Stimulated activated CD8-positive, alpha-beta memory T cell treated with anti-CD3 and anti-CD28 coated beads, Interleukin-7, amount 100 ng/mL, for 24 hours (primary cell): ENCODE measurements around the gene AGAP6.
"Not testable (repeated sequence)": the region's sequence is repeated elsewhere in the genome, so short reads cannot be mapped to it uniquely, and the experiment has no call there.

Source experiments
- DNase-seq: peaks from one replicate; pipeline ENCODE4 v3.0.0-alpha.2; 2020; ENCODE audit warnings: low read depth

AGAP6 gene

DNA sequence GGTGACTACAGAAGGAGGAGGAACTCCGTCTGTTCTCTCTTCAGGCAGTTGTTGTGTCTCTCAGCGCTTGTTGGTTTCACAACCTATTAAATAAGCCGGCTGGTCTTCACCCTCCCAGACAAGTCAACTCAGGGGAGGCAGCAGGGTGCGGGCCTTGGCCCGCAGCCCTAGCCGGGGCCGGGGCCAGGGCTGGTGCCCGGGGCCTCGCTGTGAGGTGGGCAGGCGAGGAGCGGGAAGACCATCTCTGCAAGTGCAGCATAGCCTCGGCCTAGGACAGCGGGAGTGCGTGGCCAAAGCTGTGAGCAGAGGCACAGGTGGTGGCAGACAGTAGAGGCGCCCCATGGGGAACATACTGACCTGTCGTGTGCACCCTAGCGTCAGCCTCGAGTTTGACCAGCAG lies at the start of gene AGAP6:
AGAP6 (plus strand) TSS at position 31 of the 400 bp plus-strand sequence; CDS start at position 341, 310 bp downstream.
- not testable (repeated sequence) for DNase-seq

DNA sequence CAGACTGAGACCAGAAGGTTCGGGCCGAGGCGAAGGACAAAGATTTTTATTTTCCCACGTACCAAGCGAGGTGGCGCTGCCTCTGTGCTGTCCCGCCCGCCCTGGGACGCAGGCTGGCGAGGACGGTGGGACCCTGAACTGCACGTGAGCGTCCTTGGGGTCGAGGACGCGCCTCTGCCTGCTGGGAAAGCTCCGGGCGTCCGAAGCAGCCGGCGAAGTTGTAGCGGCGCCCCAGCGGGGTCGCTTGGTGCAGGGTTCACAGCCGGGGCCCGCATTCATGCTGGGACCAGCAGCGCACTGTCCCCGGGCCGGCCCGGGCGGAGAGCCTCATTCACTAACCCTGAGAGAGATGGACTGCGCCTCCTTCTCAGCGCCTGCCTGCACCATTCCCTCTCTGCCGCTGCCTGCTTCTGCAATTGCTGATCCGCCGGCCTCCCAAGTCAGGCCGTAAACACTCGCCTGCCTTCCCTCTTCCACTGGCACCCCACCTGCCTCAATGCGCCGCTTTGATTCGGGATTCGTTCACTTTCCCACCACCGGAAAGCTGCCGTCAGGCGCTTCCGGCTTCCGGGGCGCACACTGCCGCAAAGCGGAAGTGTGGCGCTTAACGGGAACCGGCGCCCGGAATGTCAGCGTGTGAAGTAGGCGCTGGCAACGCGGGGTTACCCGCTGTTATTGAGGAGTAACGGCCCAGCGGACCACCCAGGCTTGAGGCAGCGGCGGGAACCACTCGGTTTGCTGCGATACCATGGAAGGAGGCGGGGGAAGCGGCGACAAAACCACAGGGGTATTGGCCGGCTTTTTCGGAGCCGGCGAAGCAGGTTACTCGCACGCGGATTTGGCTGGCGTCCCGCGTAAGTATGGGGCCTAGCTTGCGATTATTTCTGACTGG lies 46.5 kb upstream of the AGAP6 start, which contains the start of the genes PARG and TIMM23B:
PARG (minus strand) TSS at position 581 of the 892 bp plus-strand sequence; CDS start at position 279, 302 bp downstream.
TIMM23B (plus strand) TSS at position 607 of the 892 bp plus-strand sequence; CDS start at position 749, 142 bp downstream.
- DNase-seq = peak; percentile 51

DNA sequence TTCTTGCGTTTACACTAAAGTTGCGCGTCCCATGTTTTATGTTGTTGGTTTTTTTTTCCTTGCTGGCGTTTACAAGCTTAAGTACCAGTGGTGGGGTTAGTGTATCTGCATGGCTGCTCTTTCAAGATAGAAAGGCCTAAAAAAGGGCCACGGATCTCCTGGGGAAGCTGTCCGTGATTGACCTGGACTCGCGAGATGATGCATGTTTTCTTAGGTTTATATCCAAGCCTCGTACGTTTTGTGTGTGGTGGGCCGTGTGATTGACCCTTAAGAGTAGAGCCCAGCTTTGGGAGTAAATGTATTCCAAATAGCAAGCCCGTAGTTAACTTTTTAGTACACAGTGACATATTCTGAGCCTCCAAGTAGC lies 45.9 kb upstream of the AGAP6 start:
- DNase-seq = not testable (repeated sequence)

DNA sequence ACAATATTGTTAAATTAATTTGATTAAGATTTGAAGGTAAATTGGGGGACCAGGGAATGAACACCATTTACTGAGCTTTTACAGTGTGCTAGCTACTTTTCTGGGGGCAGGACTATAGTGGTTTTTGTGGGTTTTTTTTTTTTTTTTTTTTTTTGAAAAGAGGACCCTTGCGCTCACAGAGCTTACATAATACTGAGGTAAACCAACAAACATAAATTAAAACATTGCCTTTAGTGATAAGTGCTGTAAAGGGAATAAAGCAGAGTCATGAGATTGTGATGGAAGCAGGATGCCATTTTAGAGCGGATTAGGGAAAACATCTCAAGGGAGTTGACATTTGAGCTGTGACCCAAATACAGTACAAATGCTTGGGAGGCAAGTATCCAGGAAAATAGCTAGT lies 44.6 kb upstream of the AGAP6 start:
- not testable (repeated sequence) for DNase-seq

DNA sequence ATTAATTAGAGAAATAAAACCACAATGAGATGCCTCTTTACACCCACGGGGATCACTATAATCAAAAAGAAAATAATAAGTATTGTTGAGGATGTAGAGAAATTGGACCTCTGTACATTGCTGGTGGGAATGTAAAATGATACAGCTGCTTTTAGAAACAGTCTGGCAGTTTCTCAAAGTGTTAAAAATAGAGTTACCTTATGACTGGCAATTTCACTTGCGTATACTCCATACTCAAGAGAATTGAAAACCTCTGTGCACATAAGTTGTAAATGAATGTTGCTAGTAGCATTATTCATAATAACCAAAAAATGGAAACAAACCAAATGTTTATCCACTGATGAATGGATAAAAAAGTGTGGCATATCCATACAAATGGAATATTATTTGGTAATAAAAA lies 40.1 kb upstream of the AGAP6 start:
- DNase-seq = not testable (repeated sequence)

DNA sequence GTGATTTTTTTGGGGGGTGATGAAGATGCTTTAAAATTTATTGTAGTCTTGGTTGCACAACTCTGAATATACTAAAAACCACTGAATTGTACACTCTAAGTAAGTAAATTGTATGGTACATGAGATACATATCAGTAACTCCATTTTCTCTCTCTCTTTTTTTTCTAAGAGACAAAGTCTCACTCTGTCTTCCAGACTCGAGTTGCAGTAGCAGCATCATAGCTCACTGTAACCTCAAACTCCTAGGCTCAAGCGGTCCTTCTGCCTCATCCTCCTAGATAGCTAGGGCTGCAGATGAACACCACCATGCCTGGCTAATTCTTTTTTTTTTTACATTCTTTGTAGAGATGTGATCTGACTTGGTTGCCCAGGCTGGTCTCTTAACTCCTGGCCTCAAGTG lies 39.5 kb upstream of the AGAP6 start:
- DNase-seq = not testable (repeated sequence)

DNA sequence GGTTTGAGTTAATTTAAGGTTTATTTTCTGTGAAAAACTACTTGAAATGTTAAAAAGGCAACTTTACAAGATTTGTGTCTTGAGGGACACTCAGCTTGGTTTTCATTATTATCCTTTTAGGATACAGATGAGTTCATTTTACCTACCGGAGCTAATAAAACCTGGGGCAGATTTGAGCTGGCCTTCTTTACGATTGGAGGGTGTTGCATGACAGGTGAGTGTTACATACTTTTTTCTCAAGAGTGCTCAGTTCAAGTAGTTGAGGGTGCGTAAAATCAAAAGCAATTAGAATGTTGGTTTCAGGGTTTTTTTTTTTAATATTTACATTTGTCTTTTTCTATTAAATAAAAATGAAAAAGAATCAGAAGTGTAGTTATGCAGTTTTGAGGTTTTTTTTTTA lies 36.2 kb upstream of the AGAP6 start:
- not testable (repeated sequence) for DNase-seq

DNA sequence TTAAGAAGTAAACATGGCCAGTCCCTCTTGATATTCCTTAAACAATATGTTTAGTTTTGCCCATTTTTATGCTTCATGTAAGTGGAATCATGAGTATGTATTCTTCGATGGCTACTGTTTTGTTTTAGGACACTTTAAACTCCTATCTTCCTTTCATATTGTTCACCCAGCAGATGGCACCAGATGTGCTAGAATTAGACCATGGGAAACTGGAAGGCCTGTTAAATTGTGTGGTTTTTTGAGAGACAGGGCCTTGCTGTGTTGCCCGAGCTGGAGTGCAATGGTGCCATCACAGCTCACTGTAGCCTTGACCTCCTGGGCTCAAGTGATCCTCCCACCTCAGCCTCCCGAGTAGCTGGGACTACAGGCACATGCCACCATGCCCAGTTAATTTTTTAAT lies 35.1 kb upstream of the AGAP6 start:
- DNase-seq = not testable (repeated sequence)

DNA sequence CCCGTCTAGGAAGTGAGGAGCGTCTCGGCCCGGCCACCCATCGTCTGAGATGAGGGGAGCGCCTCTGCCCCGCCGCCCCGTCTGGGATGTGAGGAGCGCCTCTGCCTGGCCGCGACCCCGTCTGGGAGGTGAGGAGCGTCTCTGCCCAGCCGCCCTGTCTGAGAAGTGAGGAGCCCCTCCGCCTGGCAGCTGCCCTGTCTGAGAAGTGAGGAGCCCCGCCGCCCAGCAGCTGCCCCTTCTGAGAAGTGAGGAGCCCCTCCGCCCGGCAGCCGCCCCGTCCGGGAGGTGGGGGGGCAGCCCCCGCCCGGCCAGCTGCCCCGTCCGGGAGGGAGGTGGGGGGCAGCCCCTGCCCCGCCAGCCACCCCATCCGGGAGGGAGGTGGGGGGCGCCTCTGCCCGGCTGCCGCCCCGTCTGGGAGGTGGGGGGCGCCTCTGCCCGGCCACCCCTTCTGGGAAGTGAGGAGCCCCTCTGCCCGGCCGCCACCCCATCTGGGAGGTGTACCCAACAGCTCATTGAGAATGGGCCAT lies 17.8 kb upstream of the AGAP6 start:
- not testable (repeated sequence) for DNase-seq

DNA sequence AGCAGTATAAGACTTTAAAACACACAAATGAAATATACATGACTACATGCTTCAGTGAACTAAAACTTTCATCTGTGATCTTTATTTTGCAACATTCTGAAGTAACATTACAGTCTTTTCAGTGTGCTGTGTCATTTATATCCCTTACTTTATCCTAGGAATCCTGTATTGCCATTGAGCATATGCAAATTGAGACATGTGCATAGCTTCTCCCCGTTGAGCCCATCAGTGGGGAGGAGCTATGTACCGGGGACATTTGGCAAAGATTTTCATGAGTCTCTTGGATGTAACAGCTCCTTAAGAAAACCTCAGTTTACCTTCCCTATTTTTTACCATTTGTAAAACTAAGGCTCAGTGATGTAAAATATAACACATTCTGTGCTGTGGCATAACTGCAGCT lies 16.7 kb upstream of the AGAP6 start:
- DNase-seq = not testable (repeated sequence)

DNA sequence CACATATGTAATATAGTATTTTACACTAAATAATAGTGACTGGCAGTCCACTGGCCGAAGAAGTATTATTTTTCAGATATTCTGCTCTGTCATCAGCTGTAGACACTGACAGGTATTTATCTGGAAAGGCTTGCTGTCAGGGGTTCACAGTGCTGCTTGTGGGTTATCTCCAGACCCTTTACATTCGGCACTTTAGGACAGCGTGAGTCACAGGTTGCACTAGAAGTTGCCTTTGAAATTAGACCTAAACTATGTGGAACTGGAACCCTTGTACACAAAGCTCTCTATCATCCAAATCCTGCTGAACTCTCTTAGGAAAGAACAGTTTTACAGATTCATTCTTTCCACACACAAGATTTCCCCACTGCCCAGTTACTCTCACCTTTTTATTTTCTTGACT lies 16.1 kb upstream of the AGAP6 start:
- DNase-seq = not testable (repeated sequence)

DNA sequence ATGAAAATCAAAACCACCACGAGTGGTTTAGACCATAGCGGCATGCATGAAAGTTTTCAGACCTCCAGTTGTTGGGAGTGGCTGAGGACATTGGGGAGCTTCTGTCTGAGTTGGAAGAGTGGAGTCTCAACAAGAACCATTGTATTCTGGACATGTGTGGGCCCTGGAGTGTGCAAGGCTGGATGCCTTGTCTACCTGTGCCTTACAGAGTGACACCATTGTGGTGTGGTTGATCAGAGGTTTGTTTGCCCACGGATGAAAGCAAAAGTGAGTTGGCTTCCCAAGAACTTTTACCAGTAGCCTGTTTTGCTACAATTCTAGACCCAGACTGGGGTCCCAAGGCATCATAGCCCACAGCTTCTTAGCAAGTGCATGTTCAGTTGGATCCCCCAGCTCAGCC lies 10.4 kb upstream of the AGAP6 start:
- not testable (repeated sequence) for DNase-seq

DNA sequence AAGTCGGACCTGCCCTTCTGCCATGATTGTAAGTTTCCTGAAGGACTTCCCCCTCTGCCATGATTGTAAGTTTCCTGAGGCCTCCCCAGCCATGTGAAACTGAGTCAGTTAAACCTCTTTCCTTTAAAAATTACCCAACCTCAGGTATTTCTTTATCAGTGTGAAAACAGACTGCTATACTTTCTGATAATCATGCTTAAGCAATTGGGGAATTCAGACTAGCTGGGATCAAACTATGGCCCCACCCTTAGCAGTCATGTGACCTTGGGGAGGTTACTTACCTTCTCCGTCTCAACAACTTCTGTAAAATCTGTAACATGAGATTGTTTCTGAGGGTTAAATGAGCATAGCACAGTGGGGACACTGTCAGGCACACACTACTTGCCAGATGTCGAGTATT lies 999 bp upstream of the AGAP6 start:
- not testable (repeated sequence) for DNase-seq

DNA sequence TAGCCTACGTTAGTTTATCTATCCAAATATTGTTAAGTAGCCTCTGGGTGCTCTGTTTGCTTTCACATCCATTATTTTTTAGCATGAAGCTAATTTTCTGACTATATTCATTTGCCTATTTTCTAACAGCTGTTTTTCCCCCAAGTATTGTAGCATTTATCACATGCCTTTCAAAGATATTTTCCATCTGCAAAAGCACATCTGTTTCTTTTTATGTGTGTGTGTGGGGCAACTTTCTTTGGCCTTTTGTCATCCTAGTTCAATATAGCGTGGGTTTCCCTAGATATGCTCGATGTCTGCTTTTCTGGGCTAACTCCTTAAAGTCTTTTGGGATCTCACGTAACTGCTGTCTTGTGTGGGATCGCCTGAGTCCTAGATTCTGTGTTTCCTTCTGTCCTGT lies 7.1 kb downstream of the AGAP6 start:
- not testable (repeated sequence) for DNase-seq

DNA sequence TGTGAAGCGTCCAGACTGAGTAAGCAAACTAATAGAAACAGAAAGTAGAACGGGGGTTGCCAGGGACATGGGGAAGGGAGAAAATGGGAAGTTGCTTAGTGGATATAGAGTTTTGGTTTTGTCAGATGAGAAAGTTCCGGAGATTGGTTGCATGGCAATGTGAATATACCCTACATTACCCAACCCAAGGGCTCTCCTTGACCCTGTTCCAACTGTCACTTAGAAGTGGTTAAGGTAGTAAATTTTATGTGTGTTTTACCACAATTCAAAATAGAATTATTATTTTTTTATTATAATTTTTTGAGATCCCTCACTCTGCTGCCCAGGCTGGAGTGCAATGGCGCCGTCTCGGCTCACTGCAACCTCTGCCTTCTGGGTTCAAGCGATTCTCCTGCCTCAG lies 25.8 kb downstream of the AGAP6 start:
- not testable (repeated sequence) for DNase-seq

DNA sequence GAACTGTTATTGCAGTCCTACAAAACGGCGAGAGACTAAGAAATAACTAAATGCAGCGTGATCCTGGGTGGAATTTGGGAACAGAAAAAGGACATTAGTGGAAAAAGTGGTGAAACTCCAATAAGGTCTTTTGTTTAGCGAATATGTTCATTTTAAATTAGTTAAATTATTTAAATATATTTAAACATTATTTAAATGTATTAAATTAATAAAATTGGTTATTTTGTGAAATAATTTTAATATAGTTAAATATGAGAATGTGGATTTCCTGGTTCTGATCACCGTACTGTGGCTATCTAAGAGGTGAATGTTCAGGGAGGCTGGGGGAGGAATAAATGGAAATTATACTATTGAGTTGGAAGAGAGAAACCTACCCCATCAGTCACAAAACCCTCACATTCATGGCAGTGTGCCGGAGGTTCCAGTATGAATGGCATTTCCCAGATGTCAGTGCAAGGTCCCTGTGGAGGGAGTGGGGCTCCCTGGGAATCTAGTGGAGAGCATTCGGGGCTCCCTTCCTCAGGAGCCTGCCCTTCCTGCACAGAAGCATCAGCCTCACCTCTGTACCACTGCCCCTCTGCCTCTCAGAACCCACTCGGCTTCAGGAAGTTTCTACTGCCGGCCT lies 27.5 kb downstream of the AGAP6 start:
- DNase-seq = not testable (repeated sequence)

DNA sequence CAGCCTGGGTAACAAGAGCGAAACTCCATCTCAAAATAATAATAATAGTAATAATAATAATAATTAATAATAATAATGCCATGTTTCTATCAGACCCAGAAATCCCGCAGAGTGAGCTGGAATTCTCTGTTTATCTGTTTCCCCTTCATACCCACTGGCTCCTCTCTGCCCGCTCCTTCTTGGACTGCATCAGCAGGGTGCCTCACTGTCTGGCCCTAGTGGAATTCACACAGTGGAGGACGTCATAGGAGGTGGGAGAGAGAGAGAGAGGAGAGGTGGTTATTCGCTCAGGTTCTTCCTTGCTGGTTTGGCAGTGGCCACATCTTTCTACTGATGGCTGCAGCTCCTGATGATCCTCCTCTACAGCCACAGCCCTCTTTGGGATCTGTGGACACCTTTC lies 28.7 kb downstream of the AGAP6 start:
- DNase-seq = not testable (repeated sequence)

DNA sequence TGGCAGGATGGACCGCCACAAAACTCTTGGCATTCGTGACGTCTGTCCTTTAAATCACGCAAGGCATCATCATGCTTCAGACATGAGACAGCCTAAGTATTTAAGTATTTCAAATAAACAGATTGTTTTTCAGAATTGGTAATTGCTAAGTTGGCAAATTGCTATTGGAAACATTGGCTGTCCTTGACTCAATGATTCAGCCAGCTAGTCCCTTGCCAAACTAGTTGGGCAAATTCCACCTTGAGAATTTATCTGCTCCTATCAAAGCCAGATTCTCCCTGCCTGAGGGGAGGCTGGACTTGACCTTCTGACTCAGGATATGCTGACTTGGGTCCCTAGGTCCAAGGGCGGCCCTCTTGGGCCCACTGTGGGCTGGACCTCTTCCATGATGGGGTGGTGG lies 29.4 kb downstream of the AGAP6 start:
- DNase-seq = not testable (repeated sequence)

DNA sequence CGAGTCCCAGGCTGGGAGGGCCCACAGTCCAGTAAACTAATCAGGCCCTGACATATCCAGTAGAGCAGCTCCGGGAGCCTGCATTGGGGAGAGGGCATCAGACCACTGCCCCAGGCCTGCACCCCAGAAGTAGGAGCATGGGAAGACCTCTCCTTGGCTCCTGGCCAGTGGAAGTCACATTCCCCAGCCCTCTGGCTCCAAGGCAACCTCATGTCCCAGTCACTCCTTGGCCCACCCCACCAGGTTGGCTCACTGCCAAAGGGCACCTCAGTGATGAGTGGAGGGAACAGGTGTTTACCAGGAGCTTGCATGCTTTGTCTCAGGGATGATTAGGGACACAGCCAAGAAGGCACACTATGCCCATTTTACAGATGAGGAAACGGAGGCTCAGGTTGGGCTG lies 31.1 kb downstream of the AGAP6 start:
- not testable (repeated sequence) for DNase-seq

DNA sequence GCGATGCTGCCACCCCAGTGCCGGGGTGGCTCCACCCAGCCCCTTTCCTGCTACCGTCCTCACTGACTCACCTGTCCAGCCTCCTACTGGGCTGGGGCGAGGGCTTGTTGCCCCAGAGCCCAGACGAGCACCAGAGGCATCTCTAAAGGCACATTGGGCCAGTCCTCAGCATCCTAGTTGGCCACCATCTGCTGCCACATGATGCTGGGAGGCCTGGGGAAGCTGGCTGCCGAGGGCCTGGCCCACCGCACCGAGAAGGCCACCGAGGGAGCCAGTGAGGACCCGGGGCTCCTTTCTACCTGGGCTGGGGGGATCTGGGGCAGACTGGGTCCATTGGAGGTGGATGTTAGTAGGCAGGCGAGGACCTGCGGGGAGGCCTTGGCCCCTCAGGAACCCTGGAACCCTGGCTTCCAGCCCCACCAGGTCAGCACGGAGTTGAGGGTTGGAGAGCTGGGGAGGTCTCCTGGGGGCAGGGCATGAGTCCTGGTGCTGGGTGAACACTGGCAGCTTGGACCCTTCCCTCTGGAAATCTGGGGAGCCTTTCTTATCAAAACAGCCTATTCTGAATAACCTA lies 32.3 kb downstream of the AGAP6 start:
- DNase-seq = not testable (repeated sequence)

DNA sequence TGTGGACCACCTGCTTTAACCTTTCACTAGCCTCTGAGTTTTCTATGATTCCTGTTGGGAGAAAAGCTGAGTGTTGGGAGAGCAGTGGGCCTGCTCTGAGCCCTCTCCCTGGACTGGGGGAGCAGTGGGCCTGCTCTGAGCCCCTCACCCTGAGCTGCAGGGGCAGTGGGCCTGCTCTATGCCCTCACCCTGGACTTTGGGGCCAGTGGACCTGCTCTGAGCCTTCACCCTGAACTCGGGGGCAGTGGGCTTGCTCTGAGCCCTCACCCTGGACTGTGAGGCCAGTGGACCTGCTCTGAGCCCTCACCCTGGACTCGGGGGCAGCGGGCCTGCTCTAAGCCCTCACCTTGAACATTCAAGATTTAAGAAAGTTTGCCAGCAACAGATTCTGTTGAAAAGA lies 33.4 kb downstream of the AGAP6 start:
- DNase-seq = no peak

DNA sequence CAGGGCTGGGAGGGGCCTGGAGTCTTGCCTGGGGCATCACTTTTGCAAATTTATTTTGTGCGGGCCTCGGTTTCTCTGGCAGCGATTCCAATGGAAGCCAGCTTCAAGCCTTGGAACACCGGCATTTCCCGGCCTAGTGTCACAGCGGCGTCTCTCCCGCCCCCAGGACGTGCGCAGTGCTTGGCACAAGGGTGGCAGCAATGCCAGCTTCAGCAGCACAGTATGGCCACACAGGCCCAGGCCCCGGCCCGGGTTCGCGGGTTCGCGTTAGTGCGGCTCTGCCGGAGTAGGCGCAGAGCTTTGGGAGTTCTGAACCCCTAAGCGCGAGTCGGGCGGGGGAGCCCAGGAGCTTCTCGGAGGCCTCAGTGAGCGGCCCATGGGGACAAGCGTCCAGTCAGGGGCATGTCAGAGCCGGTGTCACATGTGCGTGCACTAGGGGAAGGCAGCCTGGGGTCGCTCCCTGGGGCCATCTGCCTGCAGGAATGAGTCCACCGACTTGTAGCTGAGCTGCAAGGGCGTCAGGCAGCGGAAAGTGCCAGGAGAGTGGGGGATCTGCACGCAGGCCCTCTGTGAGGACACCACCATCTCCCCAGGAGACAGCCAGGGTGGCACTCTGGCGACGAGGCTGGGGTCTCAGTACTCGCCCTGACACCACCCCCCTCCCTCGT lies 36.6 kb downstream of the AGAP6 start:
- DNase-seq = not testable (repeated sequence)
